Measurements from ENCODE around the gene PCK2. TPM values are rescaled to one million over a fixed set of nuclear protein-coding genes. Genes with fewer than 3 reads are reported as not detected.

PCK2 gene
- total RNA-seq, 1 donor from 2014 or later = 3.1 TPM

GRCh38 chr14:24146978-24147760 lies 53.1 kb downstream of the PCK2 start, which contains the start of gene RNF31:
Gene RNF31, plus strand, starts transcription at chr14:24147498. Its CDS starts 201 bp downstream, at chr14:24147699.
- no peak for TF ChIP-seq CTCF (IDR thresholded peaks at IDR 0.05; ENCODE audit: borderline replicate concordance)
- Histone ChIP-seq H3K27me3 (ENCODE audit: low read depth) (no peaks in the 10 kb centered on the region), H3K4me3 (peak within 1 kb of the TSS; percentile 99), H3K9me3 (replicated peaks) (no peaks in the 10 kb centered on the region), H3K27ac (replicated peaks) (peak within 1 kb of the TSS; percentile 98), H3K4me1 (peaks cover 56% of the 10 kb centered on the region), H3K36me3 (peaks cover 51% of the 10 kb centered on the region)
- intact Hi-C loops (cut with micrococcal nuclease) = no loop called here
- peak; percentile 99 for DNase-seq

GRCh38 chr14:24147761-24148428 lies 53.8 kb downstream of the PCK2 start:
- no peak for DNase-seq
- Histone ChIP-seq H3K4me3 (peak overlapping the region; percentile 99), H3K27ac (replicated peaks) (peak overlapping the region; percentile 98), H3K9me3 (replicated peaks) (no peaks in the 10 kb centered on the region), H3K27me3 (ENCODE audit: low read depth) (no peaks in the 10 kb centered on the region), H3K4me1 (peaks cover 52% of the 10 kb centered on the region), H3K36me3 (peaks cover 59% of the 10 kb centered on the region)
- intact Hi-C loops (cut with micrococcal nuclease) = no loop called here
- no peak for TF ChIP-seq CTCF (IDR thresholded peaks at IDR 0.05; ENCODE audit: borderline replicate concordance)

GRCh38 chr14:24149302-24149969 lies 55.3 kb downstream of the PCK2 start:
- TF ChIP-seq CTCF (IDR thresholded peaks at IDR 0.05; ENCODE audit: borderline replicate concordance) = no peak
- Histone ChIP-seq H3K27ac (replicated peaks) (no peak overlapping the region), H3K27me3 (ENCODE audit: low read depth) (no peaks in the 10 kb centered on the region), H3K4me3 (no peak overlapping the region), H3K9me3 (replicated peaks) (no peaks in the 10 kb centered on the region), H3K4me1 (peaks cover 49% of the 10 kb centered on the region), H3K36me3 (peaks cover 60% of the 10 kb centered on the region)
- intact Hi-C loops (cut with micrococcal nuclease) = no loop called here
- DNase-seq = no peak

GRCh38 chr14:24150061-24150460 lies 56.0 kb downstream of the PCK2 start:
- no peak for TF ChIP-seq CTCF (IDR thresholded peaks at IDR 0.05; ENCODE audit: borderline replicate concordance)
- H3K4me3 ChIP-seq = no peak overlapping the region

GRCh38 chr14:24150567-24150966 lies 56.5 kb downstream of the PCK2 start:
- TF ChIP-seq CTCF (IDR thresholded peaks at IDR 0.05; ENCODE audit: borderline replicate concordance) = no peak
- Histone ChIP-seq H3K4me3 (no peak overlapping the region), H3K27ac (replicated peaks) (no peak overlapping the region), H3K27me3 (ENCODE audit: low read depth) (no peaks in the 10 kb centered on the region), H3K36me3 (peaks cover 71% of the 10 kb centered on the region), H3K4me1 (peaks cover 41% of the 10 kb centered on the region), H3K9me3 (replicated peaks) (no peaks in the 10 kb centered on the region)
- intact Hi-C loops (cut with micrococcal nuclease) = no loop called here
- no peak for DNase-seq

More at GRCh38 chr14:24150061-24150460, 56.0 kb downstream of the PCK2 start:
- H3K4me1 ChIP-seq = peaks cover 46% of the 10 kb centered on the region
- DNase-seq = no peak
- H3K27ac ChIP-seq (replicated peaks) = no peak overlapping the region
- intact Hi-C loops (cut with micrococcal nuclease) = no loop called here
- no peaks in the 10 kb centered on the region for H3K27me3 ChIP-seq (ENCODE audit: low read depth)
- peaks cover 66% of the 10 kb centered on the region for H3K36me3 ChIP-seq
- no peaks in the 10 kb centered on the region for H3K9me3 ChIP-seq (replicated peaks)

All from left ventricle myocardium inferior (tissue), 1 donor.